Renal pelvis (tissue), 4 donors: ENCODE measurements around the gene SLIT1. TPM values are rescaled to one million over a fixed set of nuclear protein-coding genes. Genes with fewer than 3 reads are reported as not detected.

Experiments used
- DNase-seq: peaks from one replicate; pipeline ENCODE4 v3.0.0-alpha.2; 2013
- polyA plus RNA-seq, 3 donors: library from polyadenylated mRNA; unstranded; fragments of 120-200 nt; gene quantifications; one replicate each; pipeline ENCODE4 v1.2.1, GENCODE V29; 2013; ENCODE audit not compliant: insufficient read length in 3 of 3

Gene SLIT1
- polyA plus RNA-seq, 3 donors, result 6.7 to 8.3 (median 7.9) TPM

DNA sequence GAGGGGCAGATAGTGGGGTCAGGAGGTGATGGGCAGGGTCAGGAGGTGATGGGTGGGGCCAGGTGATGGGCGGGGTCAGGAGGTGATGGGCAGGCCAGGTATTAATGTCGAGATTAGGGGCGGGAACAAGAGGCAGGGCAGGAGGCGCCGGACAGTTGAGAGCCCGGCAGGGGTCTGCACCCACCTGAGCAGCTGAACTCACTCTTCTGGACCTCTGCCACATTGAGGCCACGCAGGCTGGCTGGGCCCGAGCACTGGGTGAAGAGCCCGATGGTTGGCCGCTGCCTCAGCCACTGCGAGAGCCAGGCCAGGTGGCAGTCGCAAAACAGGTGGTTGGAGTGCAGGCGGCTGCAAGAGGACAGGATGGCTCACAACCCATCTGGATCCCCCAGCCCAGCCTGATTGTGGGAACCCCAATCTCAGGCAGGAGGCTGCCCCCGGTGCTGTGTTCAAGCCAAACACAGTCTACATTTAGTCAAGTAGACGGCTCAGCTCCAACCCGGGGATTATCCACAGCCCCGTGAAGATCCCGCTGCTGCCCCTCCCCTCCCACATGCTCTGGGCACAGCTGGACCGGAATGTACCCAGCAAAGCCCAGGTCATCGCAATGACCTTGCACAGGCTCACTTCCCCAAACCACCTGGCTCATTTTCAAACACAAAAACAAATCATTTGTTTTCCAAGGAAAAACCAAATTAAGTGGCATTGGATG lies 122.3 kb downstream of the SLIT1 start:
- no peak for DNase-seq

DNA sequence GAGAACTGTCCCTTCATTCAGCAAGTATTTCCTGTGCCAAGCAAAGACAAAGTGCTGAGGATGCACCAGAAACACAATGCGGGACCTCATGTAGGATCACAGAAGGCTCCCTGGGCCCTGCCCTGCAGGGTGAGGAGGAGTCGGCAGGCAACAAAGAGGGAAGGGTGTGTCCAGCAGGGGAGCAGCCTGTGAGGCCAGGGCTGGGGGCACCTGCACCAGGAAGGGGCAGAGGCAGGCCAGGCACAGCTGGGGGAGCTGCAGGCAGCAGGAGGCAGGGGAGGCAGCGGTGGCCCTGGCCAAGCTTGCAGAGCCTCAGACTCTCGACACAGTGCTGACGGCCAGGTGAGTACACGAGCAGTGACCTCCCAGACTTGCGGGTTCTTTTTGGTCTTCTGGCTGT lies 123.3 kb downstream of the SLIT1 start:
- no peak for DNase-seq

DNA sequence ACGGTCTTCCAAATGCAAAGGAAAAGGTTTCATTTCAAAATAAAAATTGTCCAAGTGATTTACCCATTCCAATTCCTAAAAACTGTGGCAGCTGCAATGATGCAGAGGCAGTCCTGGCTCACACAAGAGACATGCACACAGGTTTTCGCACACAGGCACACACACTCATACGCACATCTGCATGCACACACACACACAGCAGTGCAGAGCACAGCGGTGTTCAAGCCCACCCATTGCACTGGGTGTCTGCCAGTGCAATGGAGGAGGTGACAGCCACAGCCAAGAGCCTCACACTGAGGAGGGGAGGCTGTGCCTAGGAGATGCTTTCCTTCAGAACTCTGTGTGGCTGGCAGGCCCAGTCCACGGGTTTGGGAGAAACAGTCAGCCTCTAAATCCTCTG lies 123.7 kb downstream of the SLIT1 start:
- DNase-seq, result no peak

DNA sequence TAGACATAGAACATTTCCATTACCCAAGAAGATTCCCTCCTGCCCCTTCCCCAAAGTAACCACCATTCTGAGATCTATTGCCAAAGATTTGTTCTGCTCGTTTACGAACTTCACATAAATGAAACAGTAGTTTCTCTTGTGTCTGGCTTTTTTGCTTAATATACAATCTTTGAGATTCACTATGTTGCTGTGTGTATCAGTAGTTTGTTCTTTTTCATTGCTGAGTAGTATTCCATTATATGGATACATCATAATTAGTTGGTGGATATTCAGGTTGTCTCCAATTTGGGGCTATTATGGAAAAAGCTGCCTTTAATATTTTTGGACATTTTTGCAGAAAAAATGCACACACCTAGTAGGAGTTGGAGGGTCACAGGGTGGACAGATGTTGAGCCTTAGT lies 124.3 kb downstream of the SLIT1 start:
- DNase-seq, result no peak

DNA sequence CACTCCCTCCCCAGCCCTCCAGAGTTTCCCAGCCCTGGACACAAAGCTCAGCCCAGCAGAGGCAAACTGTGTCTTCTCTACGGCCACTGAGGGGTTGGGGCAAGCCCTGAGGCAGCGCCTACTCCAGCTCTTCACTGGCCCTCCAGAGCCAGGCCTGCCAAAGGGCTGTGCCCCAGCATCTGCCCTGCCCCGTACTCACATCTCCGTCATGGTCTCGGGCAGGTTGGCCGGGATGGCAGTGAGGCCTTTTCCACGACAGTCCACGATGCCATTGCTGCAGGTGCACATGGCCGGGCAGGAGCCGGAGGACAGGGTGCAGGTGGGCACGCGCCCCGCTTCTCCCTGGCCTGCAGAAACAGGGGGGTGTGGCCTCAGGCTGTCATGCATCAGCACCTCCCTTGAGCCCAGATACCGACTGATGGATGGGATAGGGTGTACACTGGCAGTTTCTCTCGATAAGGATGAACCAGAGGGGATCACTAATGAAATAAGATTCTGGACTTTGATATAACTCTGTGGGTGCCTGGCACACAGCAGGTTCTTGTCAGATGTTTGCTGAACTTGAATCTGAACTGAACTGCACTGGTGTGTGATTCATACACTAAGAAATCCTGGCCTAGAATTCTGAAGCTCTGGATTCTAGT lies 125.2 kb downstream of the SLIT1 start:
- no peak for DNase-seq

DNA sequence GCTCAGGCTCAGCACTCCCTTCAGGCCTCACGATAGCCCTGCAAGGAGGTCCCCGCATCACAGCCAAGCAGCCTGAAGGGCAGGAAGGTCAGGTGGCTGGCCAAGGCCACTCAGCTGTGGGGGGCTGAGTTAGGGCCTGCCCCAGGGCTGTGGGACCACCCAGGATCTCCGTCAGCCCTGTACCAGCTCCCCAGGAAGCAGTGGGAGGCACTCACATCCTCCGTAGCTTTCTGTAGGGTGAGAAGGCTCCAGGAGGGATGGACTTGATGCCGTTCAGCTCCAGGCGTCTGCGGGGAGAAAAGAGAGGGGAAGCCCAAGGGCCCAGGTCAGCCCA lies 125.9 kb downstream of the SLIT1 start:
- DNase-seq, result no peak

DNA sequence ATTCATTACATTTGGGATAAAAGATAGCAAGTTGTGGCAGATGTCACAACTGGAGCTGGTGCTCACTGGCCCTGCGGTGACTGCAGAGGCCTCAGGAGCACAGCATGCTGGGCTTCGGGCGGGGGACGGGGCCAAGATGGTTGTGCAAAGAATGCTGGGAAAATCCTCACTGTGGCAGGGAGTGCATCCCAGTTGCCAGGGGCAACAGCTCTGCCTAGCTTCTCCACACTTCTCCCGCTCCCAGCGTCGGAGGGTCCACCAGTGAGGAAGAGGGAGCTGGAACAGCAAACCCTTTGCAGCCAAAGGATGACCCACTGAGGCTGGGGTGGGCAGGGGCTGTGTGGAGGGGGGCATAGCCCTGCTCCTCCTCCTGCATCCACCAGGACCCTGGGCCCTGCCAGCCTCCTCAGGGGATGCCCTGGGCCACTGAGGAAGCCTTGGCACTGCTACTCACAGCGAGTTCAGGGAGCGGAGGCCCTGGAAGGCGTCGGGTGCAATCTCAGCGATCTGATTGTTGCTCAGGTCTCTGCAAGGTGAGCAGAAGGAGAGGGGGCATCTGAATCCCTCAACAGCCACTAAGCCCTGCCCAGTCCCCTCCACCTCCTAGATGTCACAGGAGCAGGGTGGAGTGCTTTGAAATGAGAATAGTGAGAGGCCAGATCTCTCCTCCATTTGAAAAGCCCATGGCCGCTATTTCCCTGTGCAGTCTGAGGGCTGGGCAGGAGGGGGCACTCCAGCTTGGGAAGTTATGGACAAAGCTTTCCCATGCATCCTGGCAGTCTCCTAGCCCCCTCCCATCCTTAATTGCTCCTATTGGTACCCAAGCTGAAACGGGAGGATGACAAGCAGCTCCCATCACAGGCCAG lies 126.5 kb downstream of the SLIT1 start:
- no peak for DNase-seq

DNA sequence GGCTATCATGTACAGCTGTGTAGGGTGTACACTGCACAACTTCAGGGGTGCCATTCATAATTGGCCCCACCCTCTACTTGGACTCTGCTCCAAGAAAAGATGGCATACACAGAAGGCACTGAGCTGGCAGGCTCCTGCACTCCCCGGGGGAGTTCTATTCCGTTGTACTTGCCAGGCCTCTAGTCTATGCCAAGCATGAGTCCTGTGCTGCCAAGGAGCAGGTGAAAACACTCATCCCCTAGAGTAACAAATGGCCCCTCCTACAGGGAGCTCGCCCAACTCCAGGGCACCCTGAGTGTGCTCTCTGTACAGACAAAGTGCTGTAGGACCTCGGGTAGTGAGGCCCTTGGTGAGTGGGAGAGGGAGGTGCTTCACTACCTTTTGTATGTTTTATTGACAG lies 127.2 kb downstream of the SLIT1 start:
- DNase-seq, result no peak

DNA sequence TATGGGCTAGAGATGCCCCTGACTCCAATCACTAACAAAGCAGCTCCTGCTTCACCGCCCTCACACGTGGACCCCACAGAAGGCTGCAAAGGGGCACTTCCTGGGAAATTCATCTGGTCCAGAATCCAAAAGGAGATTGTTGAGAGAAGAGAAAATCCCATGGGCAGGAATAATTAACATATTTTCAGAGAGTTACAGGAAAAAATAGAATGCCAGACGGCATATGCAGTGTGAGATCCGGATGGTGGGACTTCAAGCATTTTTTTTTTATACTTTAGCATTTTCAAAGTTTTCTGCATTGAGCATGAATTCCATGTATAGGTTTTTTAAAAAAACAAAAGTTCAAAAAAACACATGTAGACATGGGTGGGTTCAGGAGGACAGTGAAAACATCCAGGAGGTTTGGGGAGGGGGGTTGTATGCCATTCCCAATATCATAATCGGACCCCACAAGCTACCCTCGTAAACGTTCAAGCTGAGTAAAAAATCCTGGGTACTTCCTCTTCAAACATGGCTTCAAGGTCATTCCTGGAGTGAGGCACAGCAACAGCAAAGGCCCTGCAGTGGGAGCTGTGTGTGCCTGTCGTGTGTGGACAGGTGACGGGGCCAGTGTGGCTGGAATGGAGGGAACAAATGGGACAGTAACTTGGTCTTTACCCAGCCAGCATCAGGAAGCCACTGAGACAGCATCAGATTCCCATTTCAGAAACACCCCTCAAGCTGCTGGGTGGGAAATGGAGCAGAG lies 128.1 kb downstream of the SLIT1 start:
- DNase-seq, result no peak

DNA sequence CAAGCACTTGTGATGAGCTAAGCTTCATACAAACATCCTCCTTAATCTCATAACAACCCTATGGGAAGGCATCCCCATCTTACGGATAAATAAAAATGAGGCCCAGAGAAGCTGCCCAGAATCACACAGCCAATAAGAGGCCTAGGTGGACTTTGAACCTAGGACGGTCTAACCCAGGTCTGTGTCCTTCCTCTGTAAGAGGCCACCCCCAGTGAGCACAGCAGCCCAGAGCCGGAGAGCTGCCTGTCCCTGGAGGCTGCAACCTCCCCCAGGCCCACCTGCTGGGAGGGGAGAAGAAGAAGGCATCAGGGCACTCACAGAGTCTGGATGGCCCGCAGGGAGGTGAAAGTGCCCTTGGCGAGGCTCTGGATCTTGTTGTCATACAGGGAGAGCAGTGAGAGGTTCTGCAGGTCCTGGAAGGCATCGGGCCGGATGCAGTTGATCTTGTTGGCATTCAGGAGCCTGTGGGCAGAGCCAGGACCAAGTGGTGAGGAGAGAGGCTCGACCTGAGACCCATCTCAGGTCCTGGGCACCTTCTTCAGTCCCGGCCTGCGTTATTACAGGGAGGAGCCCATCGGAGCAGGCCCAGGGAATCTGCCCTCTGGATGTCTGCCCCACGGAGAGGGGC lies 129.6 kb downstream of the SLIT1 start:
- DNase-seq, result no peak

DNA sequence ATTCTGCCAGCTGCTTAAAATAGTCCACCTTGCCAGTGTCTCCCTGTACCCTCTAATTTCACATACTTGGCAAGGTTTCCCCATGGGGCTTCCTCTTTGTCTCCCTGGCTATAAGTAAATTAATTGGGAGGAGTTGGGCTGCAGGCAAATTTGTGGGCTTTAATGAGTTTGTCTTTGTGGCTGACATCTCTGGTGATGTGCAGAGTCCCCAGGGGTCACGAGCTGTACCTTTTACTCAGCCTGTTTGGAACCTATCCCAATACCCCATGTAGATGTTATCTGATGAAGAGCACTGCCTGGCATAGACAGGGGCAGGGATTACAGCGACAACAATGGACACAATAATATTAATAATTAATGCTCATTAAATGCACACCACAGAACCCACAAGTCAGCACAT lies 132.5 kb downstream of the SLIT1 start:
- no peak for DNase-seq

DNA sequence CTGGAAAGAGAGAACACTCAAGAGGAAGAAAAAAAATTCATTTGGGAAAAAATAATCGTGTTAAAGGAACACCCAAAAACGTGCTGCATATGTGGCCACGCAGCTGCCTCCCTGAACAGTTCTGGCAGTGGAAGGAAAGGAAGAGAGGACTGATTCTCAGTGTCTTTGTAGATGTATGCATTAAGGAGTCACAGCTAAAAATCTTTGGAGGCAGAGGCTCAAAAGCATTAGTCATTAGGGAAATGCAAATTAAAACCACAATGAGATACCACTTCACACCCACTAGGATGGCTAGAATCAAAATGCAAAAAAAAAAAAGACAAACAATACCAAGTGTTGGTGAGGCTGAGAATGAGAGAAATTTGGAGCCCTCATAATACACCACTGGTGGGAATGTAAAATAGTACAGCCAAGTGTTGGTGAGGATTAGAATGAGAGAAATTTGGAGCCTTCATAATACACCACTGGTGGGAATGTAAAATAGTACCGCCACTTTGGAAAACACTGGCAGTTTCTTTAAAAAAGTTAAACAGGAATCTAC lies 134.7 kb downstream of the SLIT1 start:
- no peak for DNase-seq

DNA sequence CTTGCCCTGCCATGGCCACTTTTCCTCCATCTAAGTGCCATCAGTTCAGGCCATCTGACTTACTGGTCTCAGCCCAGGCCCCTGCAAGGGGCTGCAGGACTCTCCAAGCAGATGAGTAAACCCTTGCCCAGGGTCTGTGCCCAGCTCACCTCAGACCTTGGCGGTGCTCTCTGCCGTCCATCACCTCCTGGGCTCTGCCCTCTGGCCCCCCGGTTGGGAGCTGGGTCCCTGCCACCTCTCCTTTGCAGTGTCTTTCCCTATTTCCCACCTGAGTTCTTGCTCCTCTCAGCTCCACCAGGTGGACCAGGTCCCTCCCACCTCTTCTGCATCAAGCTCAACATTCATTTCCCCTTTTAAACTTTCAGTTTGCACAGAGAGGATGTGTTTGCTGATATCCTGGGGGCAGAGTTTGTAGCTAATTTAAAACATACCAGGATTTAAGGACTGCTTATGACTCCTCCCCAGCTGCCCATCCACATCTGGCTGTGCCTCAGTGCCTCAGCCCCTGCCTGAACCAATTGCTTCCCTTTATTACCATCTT lies 135.5 kb downstream of the SLIT1 start:
- no peak for DNase-seq

DNA sequence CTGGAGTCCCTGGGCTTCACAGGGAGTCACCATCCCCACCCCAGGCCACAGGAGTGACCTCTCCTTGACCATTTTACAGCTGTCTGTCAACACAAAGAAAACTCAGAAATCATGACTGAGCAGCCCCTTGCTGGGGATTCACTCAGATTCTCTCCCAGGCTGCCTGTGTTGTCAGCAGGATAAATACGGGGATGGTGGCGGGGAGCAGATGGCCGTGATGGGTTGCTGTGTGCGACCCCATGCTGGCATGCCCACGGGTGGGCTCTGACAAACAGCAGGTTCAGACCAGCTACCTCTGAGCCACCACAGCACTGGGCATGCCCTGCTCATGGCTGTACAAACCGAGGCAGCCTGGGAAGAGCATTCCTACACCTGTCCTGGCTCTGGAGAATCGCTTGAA lies 136.1 kb downstream of the SLIT1 start:
- DNase-seq, result no peak

DNA sequence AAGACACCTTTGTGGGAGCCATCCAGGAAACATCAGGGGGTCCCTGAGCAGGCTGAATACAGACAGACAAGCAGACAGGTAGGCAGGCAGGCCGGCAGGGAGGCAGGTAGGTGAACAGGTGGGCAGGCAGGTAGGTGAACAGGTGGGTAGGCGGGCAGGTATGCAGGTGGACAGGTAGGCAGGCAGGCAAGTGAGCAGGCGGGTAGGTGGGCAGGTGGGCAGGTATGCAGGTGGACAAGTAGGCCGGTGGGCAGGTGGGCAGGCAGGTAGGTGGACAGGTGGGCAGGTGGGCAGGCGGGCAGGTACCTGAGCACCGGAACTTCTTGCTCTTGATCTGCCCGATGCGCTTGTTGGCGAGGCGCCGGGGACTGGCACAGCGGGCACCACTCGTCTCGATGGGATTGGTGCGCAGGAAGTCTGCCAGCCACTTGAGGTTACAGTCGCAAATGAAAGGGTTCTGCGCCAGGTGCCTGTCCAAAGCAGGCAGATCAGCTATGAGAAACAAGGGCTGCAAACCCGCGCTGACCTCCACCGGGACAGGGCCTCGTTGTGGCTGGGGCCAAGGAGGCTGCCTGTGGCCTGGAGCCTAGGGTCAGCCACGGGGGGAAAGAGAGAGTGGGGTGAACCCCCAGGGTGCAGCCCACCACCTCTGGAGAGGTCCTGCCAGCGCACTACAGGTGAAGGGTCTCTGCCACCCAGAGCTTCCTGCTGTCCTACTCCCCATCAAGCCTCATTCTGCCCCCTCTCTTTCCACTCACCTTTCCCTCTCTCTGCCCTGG lies 136.9 kb downstream of the SLIT1 start:
- DNase-seq, result no peak

DNA sequence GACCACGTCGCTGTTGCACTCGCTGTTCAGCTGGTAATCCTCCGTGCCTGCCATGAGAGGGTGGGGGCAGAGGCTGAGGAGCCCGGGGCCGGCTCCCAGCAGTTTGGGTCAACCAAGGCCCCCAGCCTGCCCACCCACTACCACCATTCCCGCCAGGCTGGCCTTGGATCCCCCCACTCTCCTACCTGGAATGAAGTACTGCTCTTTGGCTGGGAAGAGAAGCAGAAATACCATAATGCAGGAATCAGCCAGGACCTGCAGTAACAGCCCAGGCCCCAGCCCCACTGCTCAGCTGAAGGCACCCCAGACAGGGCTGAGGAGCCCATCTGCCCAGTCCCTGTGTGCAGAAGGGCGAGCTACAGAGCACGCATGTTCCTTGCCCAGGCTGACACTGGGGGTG lies 138.0 kb downstream of the SLIT1 start:
- no peak for DNase-seq

DNA sequence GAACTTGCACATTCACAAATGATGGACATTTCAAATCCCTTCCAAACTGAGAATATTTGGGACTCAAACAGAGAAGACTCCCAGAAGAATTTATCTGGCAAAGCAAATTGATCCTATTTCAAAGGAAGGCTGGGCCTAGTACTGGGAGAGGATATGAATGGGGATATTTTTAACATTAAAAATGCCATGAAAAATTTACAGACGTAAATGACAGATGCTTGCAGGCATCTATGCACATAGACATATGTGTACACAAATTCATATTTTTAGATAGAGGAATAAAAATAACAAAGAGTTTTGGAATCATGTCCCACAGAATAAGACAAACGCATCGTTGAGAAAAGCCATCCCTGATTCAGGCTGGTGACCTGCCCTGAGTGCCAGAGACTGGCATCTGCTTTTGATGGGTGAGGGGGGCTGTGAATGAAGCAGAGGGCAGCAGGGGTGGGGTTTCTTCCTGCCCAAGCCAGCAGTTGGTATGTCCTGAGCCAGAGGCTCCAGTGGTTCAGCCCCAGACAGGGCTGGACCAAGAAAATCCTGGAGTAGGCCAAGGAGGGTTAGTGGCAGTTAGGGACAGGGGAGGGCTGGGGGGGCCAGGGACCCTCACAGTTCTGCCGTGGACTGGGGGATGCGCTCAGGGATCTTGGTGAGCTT lies 138.5 kb downstream of the SLIT1 start:
- DNase-seq, result no peak

DNA sequence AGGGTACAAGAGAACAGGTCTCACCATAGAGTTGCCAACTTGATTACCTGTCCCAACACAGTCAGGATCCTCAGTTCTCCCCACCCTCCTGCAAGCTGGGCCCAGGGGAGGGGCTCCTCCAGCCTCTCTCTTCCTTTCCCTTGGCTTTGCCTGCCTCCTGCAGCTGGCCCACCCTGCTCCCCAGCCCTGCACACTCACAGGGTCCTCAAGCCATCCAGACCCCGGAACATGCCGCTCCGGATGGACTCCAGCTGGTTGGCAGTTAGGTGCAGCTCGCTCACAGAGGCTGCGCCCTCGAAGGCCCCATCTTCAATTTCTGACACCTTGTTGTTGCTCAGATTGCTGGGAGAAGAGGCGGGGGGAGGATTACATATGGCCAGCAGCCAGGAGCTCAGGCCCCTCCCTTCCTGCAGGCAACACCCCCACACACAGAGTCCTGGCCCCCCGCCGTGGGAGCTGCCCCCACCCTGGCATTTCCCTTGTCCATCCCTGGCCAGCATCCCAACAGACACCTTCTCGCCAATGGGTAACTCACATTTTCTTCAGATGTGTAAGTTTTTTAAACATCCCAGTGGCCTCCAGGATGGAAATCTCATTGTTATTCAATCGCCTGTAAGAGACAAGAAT lies 139.2 kb downstream of the SLIT1 start:
- no peak for DNase-seq

DNA sequence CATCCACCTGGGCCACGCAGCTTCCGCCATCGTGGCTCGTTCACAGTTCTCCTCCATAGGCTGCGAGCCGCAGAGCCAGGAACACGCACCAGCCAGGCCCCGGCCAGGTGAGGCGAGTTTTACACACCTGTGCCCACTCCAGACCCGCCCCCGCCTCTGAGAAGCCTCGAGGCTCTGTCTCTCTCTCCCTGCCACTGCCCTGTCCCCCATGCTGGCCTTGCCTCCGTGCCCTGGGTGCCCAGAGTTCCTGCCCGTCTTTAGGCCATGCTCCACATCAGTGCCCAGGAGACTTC lies 142.2 kb downstream of the SLIT1 start:
- DNase-seq, result no peak
